GM23338 (cell line): ENCODE results near the gene SKIC2. TPM values are rescaled to one million over a fixed set of nuclear protein-coding genes. Genes with fewer than 3 reads are reported as not detected.

ENCODE experiments used
- ATAC-seq: fragments of 200-7000 bp; cut with Tn5 transposase; 3 replicates; pipeline ENCODE4 v1.9.1; 2020
- DNase-seq: peaks from one replicate; pipeline ENCODE4 v3.0.0-alpha.2; 2015; ENCODE audit warnings: low spot score
- H2AFZ ChIP-seq: fragments of 200-600 bp; sonication (generic); 2 replicates; pipeline ENCODE4 v1.8.0; 2016; ENCODE audit warnings: antibody characterized with exemption, mild to moderate bottlenecking, moderate library complexity
- H3F3A ChIP-seq: fragments of 200-600 bp; sonication (generic); replicated peaks from 2 replicates; pipeline ENCODE4 v1.8.0; 2017; ENCODE audit warnings: antibody characterized with exemption, mixed run types, low read depth
- H3K27ac ChIP-seq: fragments of 200-600 bp; sonication (generic); 2 replicates; pipeline ENCODE4 v1.6.1; 2016; ENCODE audit warnings: low read depth
- H3K27me3 ChIP-seq: fragments of 200-600 bp; sonication (generic); 2 replicates; pipeline ENCODE4 v1.8.0; 2016; ENCODE audit warnings: mild to moderate bottlenecking, mixed run types, moderate library complexity; ENCODE audit not compliant: insufficient read depth
- H3K36me3 ChIP-seq: fragments of 200-600 bp; sonication (generic); 2 replicates; pipeline ENCODE4 v1.8.0; 2016; ENCODE audit warnings: mild to moderate bottlenecking; ENCODE audit not compliant: insufficient read depth
- H3K4me1 ChIP-seq: fragments of 200-600 bp; sonication (generic); 2 replicates; pipeline ENCODE4 v1.8.0; 2016; ENCODE audit warnings: mild to moderate bottlenecking, moderate library complexity; ENCODE audit not compliant: insufficient read depth
- H3K4me2 ChIP-seq: fragments of 200-600 bp; sonication (generic); 2 replicates; pipeline ENCODE4 v1.7.1; 2017; ENCODE audit warnings: mixed run types
- H3K4me3 ChIP-seq: fragments of 200-600 bp; sonication (generic); 2 replicates; pipeline ENCODE4 v1.6.1; 2016; ENCODE audit warnings: mixed run types
- H3K79me2 ChIP-seq: fragments of 200-600 bp; sonication (generic); replicated peaks from 2 replicates; pipeline ENCODE4 v1.8.0; 2017; ENCODE audit warnings: mild to moderate bottlenecking; ENCODE audit not compliant: insufficient read depth
- H3K9me2 ChIP-seq: fragments of 200-600 bp; sonication (generic); 2 replicates; pipeline ENCODE4 v1.8.0; 2017; ENCODE audit not compliant: insufficient read depth
- H4K20me1 ChIP-seq: fragments of 200-600 bp; sonication (generic); replicated peaks from 2 replicates; pipeline ENCODE4 v1.8.0; 2017; ENCODE audit warnings: mild to moderate bottlenecking; ENCODE audit not compliant: insufficient read depth
- H3K27ac Mint-ChIP-seq: 2 replicates; pipeline ENCODE4 v1.8.0; 2020; ENCODE audit warnings: inconsistent platforms, mild to moderate bottlenecking, moderate library complexity, mixed read lengths
- H3K27me3 Mint-ChIP-seq: 3 replicates; pipeline ENCODE4 v1.8.0; 2022; ENCODE audit warnings: low read depth, mild to moderate bottlenecking, moderate library complexity, mixed read lengths, inconsistent platforms; ENCODE audit not compliant: insufficient read depth, poor library complexity
- H3K36me3 Mint-ChIP-seq: 3 replicates; pipeline ENCODE4 v1.8.0; 2021; ENCODE audit warnings: low read depth, mild to moderate bottlenecking, inconsistent platforms, moderate library complexity, mixed read lengths
- H3K4me1 Mint-ChIP-seq: 3 replicates; pipeline ENCODE4 v1.8.0; 2020; ENCODE audit warnings: mild to moderate bottlenecking, inconsistent platforms, mixed read lengths
- H3K4me3 Mint-ChIP-seq: 3 replicates; pipeline ENCODE4 v1.8.0; 2021; ENCODE audit warnings: moderate library complexity, mild to moderate bottlenecking, inconsistent platforms, mixed read lengths
- H3K9me3 Mint-ChIP-seq: 3 replicates; pipeline ENCODE4 v1.8.0; 2020; ENCODE audit warnings: moderate library complexity, mild to moderate bottlenecking, inconsistent platforms, mixed read lengths
- CREB1 ChIP-seq: fragments of 250-450 bp; sonication (Bioruptor Pico); IDR thresholded peaks from 2 replicates; pipeline ENCODE4 v1.5.0; 2020; ENCODE audit warnings: low read depth, mild to moderate bottlenecking, moderate library complexity
- EZH2 ChIP-seq: fragments of 200-600 bp; sonication (generic); IDR thresholded peaks from one replicate; pipeline ENCODE4 v1.8.0; 2017; ENCODE audit warnings: antibody characterized with exemption, mild to moderate bottlenecking, low read depth; ENCODE audit not compliant: unreplicated experiment
- EZH2phosphoT487 ChIP-seq: fragments of 200-600 bp; sonication (generic); IDR thresholded peaks from one replicate; pipeline ENCODE4 v1.8.1; 2018; ENCODE audit warnings: antibody characterized with exemption; ENCODE audit not compliant: unreplicated experiment
- JUNB ChIP-seq: IDR thresholded peaks from one replicate; pipeline ENCODE4 v1.6.1; 2016; ENCODE audit warnings: antibody characterized with exemption; ENCODE audit not compliant: unreplicated experiment
- NANOG ChIP-seq: IDR thresholded peaks from 2 replicates; pipeline ENCODE4 v1.6.1; 2016; ENCODE audit warnings: antibody characterized with exemption, borderline replicate concordance
- POLR2AphosphoS5 ChIP-seq: IDR thresholded peaks from 2 replicates; pipeline ENCODE4 v1.6.1; 2016; ENCODE audit warnings: antibody characterized with exemption, low read depth
- STAT1 ChIP-seq: IDR thresholded peaks from one replicate; pipeline ENCODE4 v1.6.1; 2016; ENCODE audit warnings: antibody characterized with exemption; ENCODE audit not compliant: unreplicated experiment
- ZNF114 ChIP-seq: fragments of 250-450 bp; sonication (Bioruptor Pico); IDR thresholded peaks from 2 replicates; pipeline ENCODE4 v1.5.0; 2020; ENCODE audit warnings: mild to moderate bottlenecking, moderate library complexity
- ZNF331 ChIP-seq: fragments of 250-450 bp; sonication (Bioruptor Pico); IDR thresholded peaks from 2 replicates; pipeline ENCODE4 v1.5.0; 2020; ENCODE audit warnings: low read depth, mild to moderate bottlenecking, moderate library complexity
- polyA plus RNA-seq: library from polyadenylated mRNA; unstranded; fragments of >200 nt; fragmentation: Nextera tagmentation; extraction: Ambion mirVana; gene quantifications from 2 replicates; pipeline ENCODE4 v1.2.1, GENCODE V29; 2016
- total RNA-seq: library from RNA; depleted of rRNA; stranded (reverse); fragments of >200 nt; shearing (Covaris generic); gene quantifications from 2 replicates; pipeline ENCODE4 v1.2.3, GENCODE V29; 2014
- TF ChIP-seq, protein P1 (sequence below), 2 experiments: fragments of 200-600 bp in 1 of 2; sonication (generic) in 1 of 2; conservative IDR thresholded peaks; 2 replicates each; pipeline versions ENCODE4 v1.5.1 to v1.6.1; 2016 to 2017; ENCODE audit warnings: antibody characterized with exemption in 2 of 2, low read depth in 2 of 2, mild to moderate bottlenecking in 2 of 2, moderate library complexity in 1 of 2
- TF ChIP-seq, protein P2 (sequence below): IDR thresholded peaks from 2 replicates; pipeline ENCODE4 v1.6.1; 2016; ENCODE audit warnings: antibody characterized with exemption
- TF ChIP-seq, protein P3 (sequence below): fragments of 250-450 bp; sonication (Bioruptor Pico); IDR thresholded peaks from 2 replicates; pipeline ENCODE4 v1.5.0; 2020; ENCODE audit warnings: mild to moderate bottlenecking, moderate library complexity

SKIC2 gene
- total and polyA plus RNA-seq, 2 experiments from 2014 or later: 21.6 to 47.2 TPM

DNA sequence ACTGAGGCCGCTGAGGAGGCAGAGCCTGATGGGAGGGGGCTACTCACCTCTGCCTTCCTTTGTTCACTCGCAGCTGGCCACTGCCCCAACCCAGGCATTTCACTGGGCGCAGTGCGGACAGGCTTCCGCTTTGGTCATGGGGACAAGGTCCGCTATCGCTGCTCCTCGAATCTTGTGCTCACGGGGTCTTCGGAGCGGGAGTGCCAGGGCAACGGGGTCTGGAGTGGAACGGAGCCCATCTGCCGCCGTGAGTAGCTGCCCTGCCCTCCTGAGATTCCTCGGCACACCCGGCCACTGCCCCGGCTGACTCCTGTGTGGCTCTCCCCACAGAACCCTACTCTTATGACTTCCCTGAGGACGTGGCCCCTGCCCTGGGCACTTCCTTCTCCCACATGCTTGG, 25.4 kb upstream of the SKIC2 start:
- Histone ChIP-seq H3K4me2 (no peak overlapping the region), H3K4me1 (no peaks in the 10 kb centered on the region), H3K9me2 (peaks cover 4% of the 10 kb centered on the region; the same call in 1 of the 2 replicates), H3K36me3 (no peaks in the 10 kb centered on the region), H2AFZ (no peak overlapping the region), H3K27ac (no peak overlapping the region), H3K79me2 (no peaks in the 10 kb centered on the region), H3K4me3 (no peak overlapping the region), H3F3A (no peaks in the 10 kb centered on the region), H4K20me1 (no peaks in the 10 kb centered on the region), H3K27me3 (no peaks in the 10 kb centered on the region)
- H3K4me3 Mint-ChIP-seq: no peak overlapping the region
- no peaks in the 10 kb centered on the region for H3K4me1 Mint-ChIP-seq
- H3K36me3 Mint-ChIP-seq: no peaks in the 10 kb centered on the region
- H3K27ac Mint-ChIP-seq: no peak overlapping the region
- ATAC-seq: no peak
- no peak for DNase-seq
- peaks cover 10% of the 10 kb centered on the region for H3K27me3 Mint-ChIP-seq
- peaks cover 11% of the 10 kb centered on the region; the same call in 2 of the 3 replicates for H3K9me3 Mint-ChIP-seq
- TF ChIP-seq POLR2AphosphoS5 (no peak), ZNF114 (CRISPR knock-in tag) (no peak)

DNA sequence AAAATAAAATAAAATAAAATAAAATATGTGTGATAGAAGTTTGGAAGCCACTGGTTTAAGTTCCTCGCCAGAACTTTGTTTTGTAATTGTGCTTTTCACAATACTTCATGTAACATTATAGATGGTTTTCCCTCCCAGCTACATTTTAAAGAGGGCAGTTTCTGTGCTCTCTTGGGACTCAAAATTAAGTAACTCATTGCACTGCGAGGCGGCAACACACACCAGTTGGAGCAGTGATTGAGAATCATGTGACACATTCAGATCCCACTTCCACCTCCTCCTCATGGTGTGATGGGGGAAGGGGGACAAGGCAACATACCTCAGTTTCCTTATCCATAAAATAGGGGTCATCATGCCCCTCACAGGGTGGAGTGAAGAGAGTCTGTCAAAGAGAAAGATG, 24.0 kb upstream of the SKIC2 start:
- H3K4me3 Mint-ChIP-seq: no peak overlapping the region
- H3K79me2 ChIP-seq: no peaks in the 10 kb centered on the region
- TF ChIP-seq EZH2phosphoT487 (no peak), ZNF331 (CRISPR knock-in tag) (no peak), NANOG (no peak), STAT1 (no peak), EZH2 (no peak), CREB1 (no peak), POLR2AphosphoS5 (no peak), ZNF114 (CRISPR knock-in tag) (no peak), JUNB (no peak)
- TF ChIP-seq, protein P1, sequence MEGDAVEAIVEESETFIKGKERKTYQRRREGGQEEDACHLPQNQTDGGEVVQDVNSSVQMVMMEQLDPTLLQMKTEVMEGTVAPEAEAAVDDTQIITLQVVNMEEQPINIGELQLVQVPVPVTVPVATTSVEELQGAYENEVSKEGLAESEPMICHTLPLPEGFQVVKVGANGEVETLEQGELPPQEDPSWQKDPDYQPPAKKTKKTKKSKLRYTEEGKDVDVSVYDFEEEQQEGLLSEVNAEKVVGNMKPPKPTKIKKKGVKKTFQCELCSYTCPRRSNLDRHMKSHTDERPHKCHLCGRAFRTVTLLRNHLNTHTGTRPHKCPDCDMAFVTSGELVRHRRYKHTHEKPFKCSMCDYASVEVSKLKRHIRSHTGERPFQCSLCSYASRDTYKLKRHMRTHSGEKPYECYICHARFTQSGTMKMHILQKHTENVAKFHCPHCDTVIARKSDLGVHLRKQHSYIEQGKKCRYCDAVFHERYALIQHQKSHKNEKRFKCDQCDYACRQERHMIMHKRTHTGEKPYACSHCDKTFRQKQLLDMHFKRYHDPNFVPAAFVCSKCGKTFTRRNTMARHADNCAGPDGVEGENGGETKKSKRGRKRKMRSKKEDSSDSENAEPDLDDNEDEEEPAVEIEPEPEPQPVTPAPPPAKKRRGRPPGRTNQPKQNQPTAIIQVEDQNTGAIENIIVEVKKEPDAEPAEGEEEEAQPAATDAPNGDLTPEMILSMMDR (conservative IDR thresholded peaks at IDR 0.05; ENCODE audit: low read depth in 2 of 2): no peak
- TF ChIP-seq, protein P2, sequence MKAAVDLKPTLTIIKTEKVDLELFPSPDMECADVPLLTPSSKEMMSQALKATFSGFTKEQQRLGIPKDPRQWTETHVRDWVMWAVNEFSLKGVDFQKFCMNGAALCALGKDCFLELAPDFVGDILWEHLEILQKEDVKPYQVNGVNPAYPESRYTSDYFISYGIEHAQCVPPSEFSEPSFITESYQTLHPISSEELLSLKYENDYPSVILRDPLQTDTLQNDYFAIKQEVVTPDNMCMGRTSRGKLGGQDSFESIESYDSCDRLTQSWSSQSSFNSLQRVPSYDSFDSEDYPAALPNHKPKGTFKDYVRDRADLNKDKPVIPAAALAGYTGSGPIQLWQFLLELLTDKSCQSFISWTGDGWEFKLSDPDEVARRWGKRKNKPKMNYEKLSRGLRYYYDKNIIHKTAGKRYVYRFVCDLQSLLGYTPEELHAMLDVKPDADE: no peak
- TF ChIP-seq, protein P3, sequence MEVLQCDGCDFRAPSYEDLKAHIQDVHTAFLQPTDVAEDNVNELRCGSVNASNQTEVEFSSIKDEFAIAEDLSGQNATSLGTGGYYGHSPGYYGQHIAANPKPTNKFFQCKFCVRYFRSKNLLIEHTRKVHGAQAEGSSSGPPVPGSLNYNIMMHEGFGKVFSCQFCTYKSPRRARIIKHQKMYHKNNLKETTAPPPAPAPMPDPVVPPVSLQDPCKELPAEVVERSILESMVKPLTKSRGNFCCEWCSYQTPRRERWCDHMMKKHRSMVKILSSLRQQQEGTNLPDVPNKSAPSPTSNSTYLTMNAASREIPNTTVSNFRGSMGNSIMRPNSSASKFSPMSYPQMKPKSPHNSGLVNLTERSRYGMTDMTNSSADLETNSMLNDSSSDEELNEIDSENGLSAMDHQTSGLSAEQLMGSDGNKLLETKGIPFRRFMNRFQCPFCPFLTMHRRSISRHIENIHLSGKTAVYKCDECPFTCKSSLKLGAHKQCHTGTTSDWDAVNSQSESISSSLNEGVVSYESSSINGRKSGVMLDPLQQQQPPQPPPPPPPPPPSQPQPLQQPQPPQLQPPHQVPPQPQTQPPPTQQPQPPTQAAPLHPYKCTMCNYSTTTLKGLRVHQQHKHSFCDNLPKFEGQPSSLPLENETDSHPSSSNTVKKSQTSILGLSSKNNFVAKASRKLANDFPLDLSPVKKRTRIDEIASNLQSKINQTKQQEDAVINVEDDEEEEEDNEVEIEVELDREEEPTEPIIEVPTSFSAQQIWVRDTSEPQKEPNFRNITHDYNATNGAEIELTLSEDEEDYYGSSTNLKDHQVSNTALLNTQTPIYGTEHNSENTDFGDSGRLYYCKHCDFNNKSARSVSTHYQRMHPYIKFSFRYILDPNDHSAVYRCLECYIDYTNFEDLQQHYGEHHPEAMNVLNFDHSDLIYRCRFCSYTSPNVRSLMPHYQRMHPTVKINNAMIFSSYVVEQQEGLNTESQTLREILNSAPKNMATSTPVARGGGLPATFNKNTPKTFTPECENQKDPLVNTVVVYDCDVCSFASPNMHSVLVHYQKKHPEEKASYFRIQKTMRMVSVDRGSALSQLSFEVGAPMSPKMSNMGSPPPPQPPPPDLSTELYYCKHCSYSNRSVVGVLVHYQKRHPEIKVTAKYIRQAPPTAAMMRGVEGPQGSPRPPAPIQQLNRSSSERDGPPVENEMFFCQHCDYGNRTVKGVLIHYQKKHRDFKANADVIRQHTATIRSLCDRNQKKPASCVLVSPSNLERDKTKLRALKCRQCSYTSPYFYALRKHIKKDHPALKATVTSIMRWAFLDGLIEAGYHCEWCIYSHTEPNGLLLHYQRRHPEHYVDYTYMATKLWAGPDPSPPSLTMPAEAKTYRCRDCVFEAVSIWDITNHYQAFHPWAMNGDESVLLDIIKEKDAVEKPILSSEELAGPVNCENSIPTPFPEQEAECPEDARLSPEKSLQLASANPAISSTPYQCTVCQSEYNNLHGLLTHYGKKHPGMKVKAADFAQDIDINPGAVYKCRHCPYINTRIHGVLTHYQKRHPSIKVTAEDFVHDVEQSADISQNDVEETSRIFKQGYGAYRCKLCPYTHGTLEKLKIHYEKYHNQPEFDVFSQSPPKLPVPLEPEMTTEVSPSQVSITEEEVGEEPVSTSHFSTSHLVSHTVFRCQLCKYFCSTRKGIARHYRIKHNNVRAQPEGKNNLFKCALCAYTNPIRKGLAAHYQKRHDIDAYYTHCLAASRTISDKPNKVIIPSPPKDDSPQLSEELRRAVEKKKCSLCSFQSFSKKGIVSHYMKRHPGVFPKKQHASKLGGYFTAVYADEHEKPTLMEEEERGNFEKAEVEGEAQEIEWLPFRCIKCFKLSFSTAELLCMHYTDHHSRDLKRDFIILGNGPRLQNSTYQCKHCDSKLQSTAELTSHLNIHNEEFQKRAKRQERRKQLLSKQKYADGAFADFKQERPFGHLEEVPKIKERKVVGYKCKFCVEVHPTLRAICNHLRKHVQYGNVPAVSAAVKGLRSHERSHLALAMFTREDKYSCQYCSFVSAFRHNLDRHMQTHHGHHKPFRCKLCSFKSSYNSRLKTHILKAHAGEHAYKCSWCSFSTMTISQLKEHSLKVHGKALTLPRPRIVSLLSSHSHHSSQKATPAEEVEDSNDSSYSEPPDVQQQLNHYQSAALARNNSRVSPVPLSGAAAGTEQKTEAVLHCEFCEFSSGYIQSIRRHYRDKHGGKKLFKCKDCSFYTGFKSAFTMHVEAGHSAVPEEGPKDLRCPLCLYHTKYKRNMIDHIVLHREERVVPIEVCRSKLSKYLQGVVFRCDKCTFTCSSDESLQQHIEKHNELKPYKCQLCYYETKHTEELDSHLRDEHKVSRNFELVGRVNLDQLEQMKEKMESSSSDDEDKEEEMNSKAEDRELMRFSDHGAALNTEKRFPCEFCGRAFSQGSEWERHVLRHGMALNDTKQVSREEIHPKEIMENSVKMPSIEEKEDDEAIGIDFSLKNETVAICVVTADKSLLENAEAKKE (CRISPR knock-in tag): no peak

More for the DNA sequence above, 24.0 kb upstream of the SKIC2 start:
- H3K36me3 ChIP-seq: no peaks in the 10 kb centered on the region
- no peak overlapping the region for H3K4me3 ChIP-seq
- H3K9me2 ChIP-seq: peaks cover 4% of the 10 kb centered on the region; the same call in 1 of the 2 replicates
- H3K27ac Mint-ChIP-seq: no peak overlapping the region
- H4K20me1 ChIP-seq: no peaks in the 10 kb centered on the region
- no peaks in the 10 kb centered on the region for H3K36me3 Mint-ChIP-seq
- H3K9me3 Mint-ChIP-seq: peaks cover 11% of the 10 kb centered on the region; the same call in 2 of the 3 replicates
- no peak overlapping the region for H3K4me2 ChIP-seq
- no peak overlapping the region for H2AFZ ChIP-seq
- ATAC-seq (no peak), DNase-seq (no peak)
- H3K4me1 Mint-ChIP-seq: 0 out of 3 replicates have a peak, but pooled peaks cover under 1% of the 10 kb centered on the region
- H3K4me1 ChIP-seq: no peaks in the 10 kb centered on the region
- peaks cover 10% of the 10 kb centered on the region for H3K27me3 Mint-ChIP-seq
- no peaks in the 10 kb centered on the region for H3K27me3 ChIP-seq
- H3F3A ChIP-seq: no peaks in the 10 kb centered on the region
- no peak overlapping the region for H3K27ac ChIP-seq
